Thyroid gland (tissue), 4 donors: Measurements from ENCODE around the gene DNM3.

Experiments used
- POLR2A ChIP-seq, 2 donors: fragments of 450-650 bp; IDR thresholded peaks; one replicate each; pipeline ENCODE4 v1.6.1; 2017; ENCODE audit warnings: antibody characterized with exemption in 2 of 2, mild to moderate bottlenecking in 2 of 2, moderate library complexity in 1 of 2
- TF ChIP-seq, protein P1 (sequence below), 6 experiments: fragments of 200-600 bp in 3 of 6; fragments of 450-650 bp in 3 of 6; sonication (generic) in 3 of 6; IDR thresholded peaks; one replicate each; pipeline ENCODE4 v1.5.1; 2016 to 2019; ENCODE audit warnings: antibody characterized with exemption in 6 of 6, mild to moderate bottlenecking in 2 of 6, inconsistent platforms in 1 of 6, moderate library complexity in 1 of 6

DNA sequence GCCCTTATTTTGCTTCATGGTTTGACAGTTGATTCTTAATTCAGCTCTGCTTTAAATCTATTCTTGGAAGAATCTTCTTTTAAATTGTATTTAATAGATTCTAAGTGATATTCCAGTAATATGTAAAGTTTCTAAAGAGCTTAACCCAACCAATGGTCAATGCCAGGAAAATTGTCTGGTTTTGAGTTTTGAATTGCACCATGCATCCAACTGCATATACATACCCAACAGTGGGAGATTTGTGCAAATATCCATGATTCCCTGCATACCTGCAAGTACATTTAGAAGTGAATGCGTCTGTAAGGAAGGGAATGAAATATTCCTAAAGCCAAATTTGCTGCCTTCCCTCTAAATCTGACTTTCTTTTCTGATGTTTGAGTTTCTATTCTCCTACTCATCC, 543.4 kb downstream of the DNM3 start:
- TF ChIP-seq POLR2A (IDR thresholded peaks at IDR 0.05): no peak
- TF ChIP-seq, protein P1, sequence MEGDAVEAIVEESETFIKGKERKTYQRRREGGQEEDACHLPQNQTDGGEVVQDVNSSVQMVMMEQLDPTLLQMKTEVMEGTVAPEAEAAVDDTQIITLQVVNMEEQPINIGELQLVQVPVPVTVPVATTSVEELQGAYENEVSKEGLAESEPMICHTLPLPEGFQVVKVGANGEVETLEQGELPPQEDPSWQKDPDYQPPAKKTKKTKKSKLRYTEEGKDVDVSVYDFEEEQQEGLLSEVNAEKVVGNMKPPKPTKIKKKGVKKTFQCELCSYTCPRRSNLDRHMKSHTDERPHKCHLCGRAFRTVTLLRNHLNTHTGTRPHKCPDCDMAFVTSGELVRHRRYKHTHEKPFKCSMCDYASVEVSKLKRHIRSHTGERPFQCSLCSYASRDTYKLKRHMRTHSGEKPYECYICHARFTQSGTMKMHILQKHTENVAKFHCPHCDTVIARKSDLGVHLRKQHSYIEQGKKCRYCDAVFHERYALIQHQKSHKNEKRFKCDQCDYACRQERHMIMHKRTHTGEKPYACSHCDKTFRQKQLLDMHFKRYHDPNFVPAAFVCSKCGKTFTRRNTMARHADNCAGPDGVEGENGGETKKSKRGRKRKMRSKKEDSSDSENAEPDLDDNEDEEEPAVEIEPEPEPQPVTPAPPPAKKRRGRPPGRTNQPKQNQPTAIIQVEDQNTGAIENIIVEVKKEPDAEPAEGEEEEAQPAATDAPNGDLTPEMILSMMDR (IDR thresholded peaks at IDR 0.05): no peak
